Iris pigment epithelial cell (primary cell): Measurements from ENCODE around the gene MOGAT3.
A peak's percentile ranks its signal among the peaks of the same experiment; 100 is the strongest.

ENCODE experiments used
- DNase-seq: peaks from one replicate; pipeline ENCODE4 v3.0.0-alpha.2; 2011; ENCODE audit warnings: low read depth

The MOGAT3 gene

GRCh38 chr7:101172005-101172853 is 28.6 kb downstream of the MOGAT3 start:
- no peak for DNase-seq

GRCh38 chr7:101171442-101171837 is 29.4 kb downstream of the MOGAT3 start:
- DNase-seq, result no peak

- DNase-seq, result no peak
Measured at GRCh38 chr7:101170617-101171441, 30.0 kb downstream of the MOGAT3 start.

GRCh38 chr7:101169838-101170551 is 30.8 kb downstream of the MOGAT3 start:
- peak; percentile 51 for DNase-seq

- DNase-seq, result no peak
Measured at GRCh38 chr7:101169110-101169837, 31.6 kb downstream of the MOGAT3 start.

GRCh38 chr7:101168412-101169049 is 32.3 kb downstream of the MOGAT3 start:
- DNase-seq, result no peak

- DNase-seq, result no peak
Measured at GRCh38 chr7:101167645-101168411, 33.0 kb downstream of the MOGAT3 start.

GRCh38 chr7:101166909-101167644 is 33.8 kb downstream of the MOGAT3 start:
- DNase-seq, result no peak

GRCh38 chr7:101166648-101166908 is 34.3 kb downstream of the MOGAT3 start:
- DNase-seq, result no peak

GRCh38 chr7:101165958-101166647 is 34.7 kb downstream of the MOGAT3 start:
- DNase-seq, result no peak

GRCh38 chr7:101165075-101165957 is 35.5 kb downstream of the MOGAT3 start, which contains the start of gene VGF:
VGF (minus strand) TSS chr7:101165569; CDS start chr7:101164843, 726 bp downstream.
- DNase-seq, result peak; percentile 92

- peak; percentile 77 for DNase-seq
Measured at GRCh38 chr7:101164071-101164840, 36.6 kb downstream of the MOGAT3 start.

- DNase-seq, result peak; percentile 42
Measured at GRCh38 chr7:101163279-101164070, 37.4 kb downstream of the MOGAT3 start.

GRCh38 chr7:101162551-101163278 is 38.1 kb downstream of the MOGAT3 start:
- DNase-seq, result peak; percentile 62

GRCh38 chr7:101161692-101162471 is 39.0 kb downstream of the MOGAT3 start:
- no peak for DNase-seq
